Neuronal stem cell (in vitro differentiated cells): Measurements from ENCODE around the gene POLR2I.

Experiments
- DNase-seq: peaks from one replicate; pipeline ENCODE4 v3.0.0-alpha.2; 2013; ENCODE audit warnings: low spot score
- H2AFZ ChIP-seq: one replicate; pipeline ENCODE4 v1.6.1; 2013; ENCODE audit warnings: mild to moderate bottlenecking, low read length, inconsistent platforms
- H2AK5ac ChIP-seq: 2 replicates; pipeline ENCODE4 v1.6.1; 2013; ENCODE audit warnings: low read depth, mild to moderate bottlenecking, inconsistent platforms, low read length, moderate library complexity, mixed read lengths
- H2BK120ac ChIP-seq: 2 replicates; pipeline ENCODE4 v1.6.1; 2013; ENCODE audit warnings: low read depth, mild to moderate bottlenecking, inconsistent platforms, low read length, moderate library complexity, mixed read lengths
- H2BK12ac ChIP-seq: one replicate; pipeline ENCODE4 v1.6.1; 2013; ENCODE audit warnings: low read length, inconsistent platforms
- H2BK15ac ChIP-seq: 2 replicates; pipeline ENCODE4 v1.6.1; 2013; ENCODE audit warnings: mild to moderate bottlenecking, low read length, inconsistent platforms, mixed read lengths
- H2BK5ac ChIP-seq: one replicate; pipeline ENCODE4 v1.6.1; 2013; ENCODE audit warnings: inconsistent platforms, mild to moderate bottlenecking, low read length, moderate library complexity
- H3K14ac ChIP-seq: one replicate; pipeline ENCODE4 v1.6.1; 2013; ENCODE audit warnings: low read length, inconsistent platforms
- H3K18ac ChIP-seq: 2 replicates; pipeline ENCODE4 v1.6.1; 2013; ENCODE audit warnings: low read length, inconsistent platforms
- H3K23ac ChIP-seq: 2 replicates; pipeline ENCODE4 v1.6.1; 2013; ENCODE audit warnings: low read depth, mild to moderate bottlenecking, mixed read lengths, low read length, inconsistent platforms; ENCODE audit not compliant: poor library complexity
- H3K27ac ChIP-seq: replicated peaks from 3 replicates; pipeline ENCODE4 v1.5.1; 2013; ENCODE audit warnings: low read length, inconsistent platforms
- H3K27me3 ChIP-seq, 3 experiments: 2 replicates each; pipeline ENCODE4 v1.6.1; 2013; ENCODE audit warnings: low read length in 3 of 3, mild to moderate bottlenecking in 2 of 3, inconsistent platforms in 1 of 3, low read depth in 1 of 3, mixed read lengths in 1 of 3, moderate library complexity in 1 of 3; ENCODE audit not compliant: control insufficient read depth in 3 of 3, insufficient read depth in 3 of 3
- H3K36me3 ChIP-seq, 2 donors: replicated peaks in 1 of 2; 2 replicates each; pipeline ENCODE4 v1.6.1; 2013; ENCODE audit warnings: low read length in 2 of 2; ENCODE audit not compliant: control insufficient read depth in 2 of 2, insufficient read depth in 2 of 2
- H3K4ac ChIP-seq: 2 replicates; pipeline ENCODE4 v1.6.1; 2013; ENCODE audit warnings: inconsistent platforms, mild to moderate bottlenecking, low read length, moderate library complexity
- H3K4me1 ChIP-seq, 2 donors: 1 replicate in 1 of 2; 2 replicates in 1 of 2; pipeline ENCODE4 v1.6.1; 2013; ENCODE audit warnings: low read length in 2 of 2, low read depth in 1 of 2; ENCODE audit not compliant: control insufficient read depth in 2 of 2, insufficient read depth in 1 of 2
- H3K4me2 ChIP-seq: one replicate; pipeline ENCODE4 v1.6.1; 2013; ENCODE audit warnings: mild to moderate bottlenecking, low read length, inconsistent platforms; ENCODE audit not compliant: insufficient read depth, poor library complexity, severe bottlenecking
- H3K4me3 ChIP-seq, 2 donors: 2 replicates each; pipeline ENCODE4 v1.5.1; 2013; ENCODE audit warnings: low read length in 2 of 2, mild to moderate bottlenecking in 2 of 2, inconsistent platforms in 1 of 2, moderate library complexity in 1 of 2
- H3K79me1 ChIP-seq: one replicate; pipeline ENCODE4 v1.6.1; 2013; ENCODE audit warnings: low read depth, mild to moderate bottlenecking, inconsistent platforms, low read length, moderate library complexity
- H3K9ac ChIP-seq: one replicate; pipeline ENCODE4 v1.6.1; 2013; ENCODE audit warnings: mild to moderate bottlenecking, low read depth, low read length, inconsistent platforms; ENCODE audit not compliant: poor library complexity
- H3K9me3 ChIP-seq, 2 donors: replicated peaks in 1 of 2; 2 replicates each; pipeline versions ENCODE3 to v1.6.1; 2013; ENCODE audit warnings: low read length in 2 of 2, mild to moderate bottlenecking in 2 of 2, inconsistent platforms in 1 of 2, low read depth in 1 of 2, mixed read lengths in 1 of 2, moderate library complexity in 1 of 2; ENCODE audit not compliant: control insufficient read depth in 2 of 2, insufficient read depth in 1 of 2
- H4K8ac ChIP-seq: one replicate; pipeline ENCODE4 v1.6.1; 2013; ENCODE audit warnings: low read depth, mild to moderate bottlenecking, inconsistent platforms, low read length, moderate library complexity
- H4K91ac ChIP-seq: one replicate; pipeline ENCODE4 v1.6.1; 2013; ENCODE audit warnings: low read length, low read depth, mild to moderate bottlenecking, inconsistent platforms; ENCODE audit not compliant: poor library complexity
- WGBS, 2 donors: extraction: QIAGEN DNeasy Blood & Tissue Kit; methylation state at CpG; one replicate each; pipeline ENCODE4 v1.1.7; 2013; ENCODE audit warnings: missing lambda C conversion rate in 2 of 2, mixed read lengths in 1 of 2; ENCODE audit not compliant: insufficient read length in 2 of 2, insufficient replicate concordance in 1 of 2; ENCODE audit errors: extremely low coverage in 2 of 2; 5-methylcytosine and 5-hydroxymethylcytosine counted together

Gene POLR2I

DNA sequence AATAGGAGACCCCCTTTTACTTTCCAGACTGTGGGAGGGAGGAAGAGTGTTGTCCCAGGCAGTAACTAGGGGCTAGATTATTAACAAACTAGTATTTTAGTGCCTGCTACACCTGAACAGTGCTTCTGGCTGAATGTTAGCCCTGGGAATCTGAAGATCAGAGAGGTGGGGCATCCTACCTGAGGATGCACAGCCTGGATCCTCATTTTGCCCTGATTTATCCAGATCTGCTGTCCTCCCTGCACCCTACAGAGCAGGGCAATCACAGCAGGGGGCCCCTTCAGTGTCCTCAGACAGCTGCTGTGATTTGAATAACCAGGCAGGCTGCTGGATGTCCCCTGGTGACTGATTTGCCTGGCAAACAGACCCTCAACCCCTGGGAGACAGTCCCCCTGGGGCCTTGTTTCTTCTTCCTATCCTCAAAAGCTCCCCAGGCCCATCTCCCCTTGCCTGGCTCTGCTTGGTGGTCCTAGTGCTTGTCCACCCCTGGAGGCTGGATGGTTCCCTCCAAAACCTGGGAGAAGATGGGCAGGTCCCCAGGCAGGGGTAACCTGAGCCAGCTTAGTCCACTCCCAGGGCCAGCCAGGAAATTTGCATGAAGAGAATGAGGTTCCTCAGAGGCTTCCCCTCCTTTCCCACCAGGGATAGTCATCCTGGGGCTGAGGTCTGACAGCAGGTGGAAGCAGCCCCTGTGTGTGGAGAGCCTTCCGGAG, 4.0 kb downstream of the POLR2I start, which contains the start of gene OVOL3:
OVOL3 (plus strand) TSS at position 657 of the 713 bp plus-strand sequence. CDS start 60 bp downstream, outside the sequence.
- no peak within 1 kb of the TSS for H2BK12ac ChIP-seq
- H3K27ac ChIP-seq: peak within 1 kb of the TSS; percentile 23
- H4K8ac ChIP-seq: no peak within 1 kb of the TSS
- H3K4ac ChIP-seq: no peak within 1 kb of the TSS
- peaks cover 0 to 1% (median 0%) of the 10 kb centered on the region in 3 experiments for H3K27me3 ChIP-seq
- no peak within 1 kb of the TSS for H2AK5ac ChIP-seq
- H3K9me3 ChIP-seq: peaks cover 0 to 2% of the 10 kb centered on the region in 2 donors
- no peak within 1 kb of the TSS for H3K23ac ChIP-seq
- peaks cover 22 to 48% of the 10 kb centered on the region in 2 donors for H3K36me3 ChIP-seq
- peak within 1 kb of the TSS; percentile 75 for H3K9ac ChIP-seq
- H2AFZ ChIP-seq: no peak within 1 kb of the TSS
- no peak within 1 kb of the TSS for H3K14ac ChIP-seq
- no peak for DNase-seq
- peaks cover 19% of the 10 kb centered on the region for H3K79me1 ChIP-seq
- peak within 1 kb of the TSS; percentile 13 for H2BK5ac ChIP-seq
- H2BK15ac ChIP-seq: no peak within 1 kb of the TSS
- H3K4me3 ChIP-seq: no peak within 1 kb of the TSS
- H3K4me2 ChIP-seq: no peak within 1 kb of the TSS
- no peak within 1 kb of the TSS for H2BK120ac ChIP-seq
- H4K91ac ChIP-seq: no peak within 1 kb of the TSS
- H3K18ac ChIP-seq: peak within 1 kb of the TSS; percentile 70
- H3K4me1 ChIP-seq: peaks cover 6 to 22% of the 10 kb centered on the region in 2 donors
- no CpG with 5 or more reads among the region's 1 CpG for WGBS, 2 donors

DNA sequence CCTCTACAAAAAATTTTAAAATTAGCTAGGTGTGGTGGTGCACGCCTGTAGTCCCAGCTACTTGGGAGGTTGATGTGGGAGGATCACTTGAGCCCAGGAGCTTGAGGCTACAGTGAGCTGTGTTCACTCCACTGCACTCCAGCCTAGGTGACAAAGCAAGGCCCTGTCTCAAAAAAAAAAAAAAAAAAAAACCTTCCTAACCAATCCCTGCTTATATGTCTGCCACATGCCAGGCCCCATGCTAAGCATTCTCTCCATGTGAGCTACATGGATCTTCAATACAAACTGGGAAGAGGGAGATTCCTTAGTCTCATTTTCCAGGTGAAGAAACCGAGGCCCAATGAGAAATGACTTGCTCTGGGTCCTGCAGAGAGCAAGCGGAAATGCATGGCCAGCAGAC, 6.0 kb downstream of the POLR2I start:
- Histone ChIP-seq H3K9me3 (peaks cover 0 to 2% of the 10 kb centered on the region in 2 donors), H2BK120ac (no peak overlapping the region), H3K14ac (no peak overlapping the region), H3K27ac (no peak overlapping the region), H2BK5ac (no peak overlapping the region), H3K4me3 (no peak overlapping the region), H3K23ac (no peak overlapping the region), H3K27me3 (peaks cover 0 to 1% (median 0%) of the 10 kb centered on the region in 3 experiments), H2BK12ac (no peak overlapping the region), H2AFZ (no peak overlapping the region), H3K4me2 (no peak overlapping the region), H3K18ac (no peak overlapping the region), H3K36me3 (peaks cover 38 to 66% of the 10 kb centered on the region in 2 donors), H4K8ac (no peak overlapping the region), H2AK5ac (no peak overlapping the region), H4K91ac (no peak overlapping the region), H3K79me1 (peaks cover 16% of the 10 kb centered on the region), H3K4me1 (peaks cover 0 to 18% of the 10 kb centered on the region in 2 donors), H3K9ac (no peak overlapping the region), H2BK15ac (no peak overlapping the region), H3K4ac (no peak overlapping the region)
- no CpG with 5 or more reads among the region's 3 CpGs for WGBS, 2 donors
- no peak for DNase-seq

DNA sequence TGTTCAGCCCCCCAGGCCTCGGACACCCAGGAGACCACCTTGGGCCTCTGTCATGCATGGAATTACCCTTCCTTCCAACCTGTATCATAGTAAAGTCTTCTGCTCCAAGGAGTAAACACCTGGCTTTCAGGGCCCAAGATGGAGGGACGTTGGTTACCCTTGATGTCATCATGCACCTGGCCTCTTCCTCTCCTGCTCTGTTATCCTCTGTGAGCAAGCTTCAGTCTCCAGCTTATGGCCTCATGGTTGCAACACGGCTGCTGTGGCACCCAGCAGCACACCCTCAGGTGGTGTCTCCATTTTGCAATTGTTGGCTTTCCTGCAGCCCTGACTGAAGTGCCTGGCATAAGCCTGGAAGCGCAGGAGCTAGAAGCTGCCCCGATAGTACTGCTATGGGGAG, 7.7 kb downstream of the POLR2I start:
- no peak overlapping the region for H3K14ac ChIP-seq
- peaks cover 0 to 13% of the 10 kb centered on the region in 2 donors for H3K4me1 ChIP-seq
- no peak overlapping the region for H3K4me3 ChIP-seq
- H3K23ac ChIP-seq: no peak overlapping the region
- no peak overlapping the region for H3K18ac ChIP-seq
- H3K4ac ChIP-seq: no peak overlapping the region
- H2AFZ ChIP-seq: no peak overlapping the region
- H2AK5ac ChIP-seq: no peak overlapping the region
- WGBS, 2 donors: no CpG with 5 or more reads among the region's 5 CpGs
- no peak overlapping the region for H3K9ac ChIP-seq
- no peak overlapping the region for H2BK12ac ChIP-seq
- no peak overlapping the region for H3K27ac ChIP-seq
- peaks cover 40 to 66% of the 10 kb centered on the region in 2 donors for H3K36me3 ChIP-seq
- no peak overlapping the region for H4K91ac ChIP-seq
- no peak overlapping the region for H2BK5ac ChIP-seq
- H2BK15ac ChIP-seq: no peak overlapping the region
- H3K27me3 ChIP-seq: peaks cover 0 to 1% (median 0%) of the 10 kb centered on the region in 3 experiments
- H3K9me3 ChIP-seq: no peaks in the 10 kb centered on the region
- H4K8ac ChIP-seq: no peak overlapping the region
- H3K79me1 ChIP-seq: peaks cover 10% of the 10 kb centered on the region
- no peak for DNase-seq
- no peak overlapping the region for H3K4me2 ChIP-seq
- no peak overlapping the region for H2BK120ac ChIP-seq

DNA sequence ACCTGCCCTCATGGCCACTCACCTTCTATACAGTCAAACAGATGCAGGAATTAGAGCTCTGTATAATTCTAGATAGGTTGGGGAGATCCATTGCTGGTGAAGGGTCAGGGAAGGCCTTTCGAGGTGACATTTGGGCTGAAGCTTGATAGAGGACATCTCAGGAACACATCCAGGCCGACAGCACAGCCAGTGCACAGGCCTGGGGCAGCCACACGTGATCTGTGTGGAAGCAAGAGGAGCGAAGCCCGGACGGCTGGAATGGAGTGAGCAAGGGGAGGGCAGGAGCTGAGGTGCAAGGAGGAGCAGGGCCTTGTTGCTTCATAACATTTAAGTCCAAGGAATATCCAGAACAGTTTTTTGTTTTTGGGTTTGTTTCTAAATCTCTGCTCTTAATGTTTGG, 8.2 kb downstream of the POLR2I start:
- no peak overlapping the region for H2AFZ ChIP-seq
- no peaks in the 10 kb centered on the region for H3K9me3 ChIP-seq
- peaks cover 0 to 1% (median 0%) of the 10 kb centered on the region in 3 experiments for H3K27me3 ChIP-seq
- H2BK15ac ChIP-seq: no peak overlapping the region
- no CpG with 5 or more reads among the region's 6 CpGs for WGBS, 2 donors
- H2BK120ac ChIP-seq: no peak overlapping the region
- no peak overlapping the region for H4K8ac ChIP-seq
- no peak overlapping the region for H2BK12ac ChIP-seq
- no peak overlapping the region for H3K23ac ChIP-seq
- no peak overlapping the region for H2BK5ac ChIP-seq
- H2AK5ac ChIP-seq: no peak overlapping the region
- H3K4ac ChIP-seq: no peak overlapping the region
- peaks cover 45 to 67% of the 10 kb centered on the region in 2 donors for H3K36me3 ChIP-seq
- no peak overlapping the region for H3K9ac ChIP-seq
- DNase-seq: no peak
- no peak overlapping the region for H3K4me2 ChIP-seq
- no peak overlapping the region for H4K91ac ChIP-seq
- H3K14ac ChIP-seq: no peak overlapping the region
- no peak overlapping the region for H3K4me3 ChIP-seq
- peaks cover 0 to 11% of the 10 kb centered on the region in 2 donors for H3K4me1 ChIP-seq
- peaks cover 12% of the 10 kb centered on the region for H3K79me1 ChIP-seq
- H3K18ac ChIP-seq: no peak overlapping the region
- H3K27ac ChIP-seq: no peak overlapping the region
